HCT116 (cell line): ENCODE measurements around the gene MYH7. TPM values are rescaled to one million over a fixed set of nuclear protein-coding genes. Genes with fewer than 3 reads are reported as not detected.

Experiments used
- ATAC-seq: fragments of 200-7000 bp; cut with Tn5 transposase; 2 replicates; pipeline ENCODE4 v1.9.1; 2020; ENCODE audit warnings: mild to moderate bottlenecking, moderate library complexity
- BruUV-seq: library from RNA; stranded (reverse); fragments of 400-500 nt; replicated peaks from 2 replicates; lab custom pipeline; 2021; lab: Mats Ljungman, UMichigan
- CTCF ChIA-PET: fragments of 300-600 bp; sonication (Branson Sonifier 250); formaldehyde crosslinking; loops from one replicate; lab custom pipeline; 2021; ENCODE audit warnings: antibody characterized with exemption; lab: Charles Lee
- POLR2A ChIA-PET: fragments of 300-600, 350-600 bp; sonication (Branson Sonifier 250); formaldehyde crosslinking; loops from one replicate; lab custom pipeline; 2021; ENCODE audit warnings: antibody characterized with exemption; lab: Charles Lee
- RAD21 ChIA-PET, 2 experiments: fragments of 300-600 bp; sonication (Branson Sonifier 250); formaldehyde crosslinking; loops; one replicate each; lab custom pipeline; 2023; ENCODE audit warnings: low total read pairs in 2 of 2; ENCODE audit not compliant: uncharacterized antibody in 2 of 2, unreplicated experiment in 2 of 2, low non-redundant PET in 1 of 2; lab: Charles Lee
- DNase-seq: peaks from one replicate; pipeline ENCODE4 v3.0.0-alpha.2; 2010; ENCODE audit warnings: low read depth, low spot score
- H2AFZ ChIP-seq: fragments of 200-600 bp; shearing (Covaris generic), sonication (generic); 2 replicates; pipeline ENCODE4 v1.6.1; 2017; ENCODE audit warnings: low read depth, mixed run types, mixed read lengths, antibody characterized with exemption, low read length; ENCODE audit not compliant: poor library complexity, severe bottlenecking
- H3K27ac ChIP-seq: 2 replicates; pipeline ENCODE4 v1.5.1; 2012; ENCODE audit warnings: low read depth, low read length
- H3K27me3 ChIP-seq: fragments of 200-600 bp; sonication (generic); 2 replicates; pipeline ENCODE4 v1.6.1; 2016; ENCODE audit warnings: mixed run types, low read length, mixed read lengths; ENCODE audit not compliant: insufficient read depth
- H3K36me3 ChIP-seq, 2 experiments: fragments of 200-500 bp in 1 of 2; fragments of 200-600 bp in 1 of 2; sonication (Bioruptor generic) in 1 of 2; sonication (generic) in 1 of 2; 2 replicates each; pipeline versions ENCODE4 v1.5.1 to v1.6.1; 2014 to 2016; ENCODE audit warnings: low read length in 2 of 2, inconsistent platforms in 1 of 2, mixed read lengths in 1 of 2, mixed run types in 1 of 2; ENCODE audit not compliant: insufficient read depth in 2 of 2, control insufficient read depth in 1 of 2
- H3K4me1 ChIP-seq, 2 experiments: fragments of 200-600 bp in 1 of 2; sonication (generic) in 1 of 2; 2 replicates each; pipeline versions ENCODE4 v1.5.1 to v1.6.1; 2012 to 2017; ENCODE audit warnings: low read length in 2 of 2, inconsistent platforms in 1 of 2, mild to moderate bottlenecking in 1 of 2, mixed read lengths in 1 of 2, mixed run types in 1 of 2, moderate library complexity in 1 of 2; ENCODE audit not compliant: insufficient read depth in 2 of 2, control insufficient read depth in 1 of 2
- H3K4me2 ChIP-seq: fragments of 200-600 bp; sonication (generic); 2 replicates; pipeline ENCODE4 v1.6.1; 2017; ENCODE audit warnings: mixed run types, low read length, mixed read lengths
- H3K4me3 ChIP-seq, 2 experiments: fragments of 200-600 bp in 1 of 2; sonication (generic) in 1 of 2; replicated peaks in 1 of 2; 2 replicates each; pipeline ENCODE4 v1.5.1; 2011 to 2016; ENCODE audit warnings: low read length in 2 of 2, control low read depth in 1 of 2, low read depth in 1 of 2, mild to moderate bottlenecking in 1 of 2, mixed read lengths in 1 of 2, mixed run types in 1 of 2
- H3K79me2 ChIP-seq: fragments of 200-600 bp; sonication (generic); 2 replicates; pipeline ENCODE4 v1.6.1; 2017; ENCODE audit warnings: mild to moderate bottlenecking, mixed run types, low read length, moderate library complexity, mixed read lengths; ENCODE audit not compliant: insufficient read depth
- H3K9ac ChIP-seq: fragments of 200-600 bp; sonication (generic); 2 replicates; pipeline ENCODE4 v1.6.1; 2016; ENCODE audit warnings: low read length, mixed read lengths
- H3K9me2 ChIP-seq: fragments of 200-600 bp; sonication (generic), shearing (Covaris generic); 2 replicates; pipeline ENCODE4 v1.6.1; 2017; ENCODE audit warnings: mixed run types, mild to moderate bottlenecking, moderate library complexity; ENCODE audit not compliant: insufficient read depth
- H3K9me3 ChIP-seq, 2 experiments: fragments of 200-500 bp in 1 of 2; fragments of 200-600 bp in 1 of 2; sonication (Bioruptor generic) in 1 of 2; sonication (generic) in 1 of 2; 2 replicates each; pipeline ENCODE4 v1.6.1; 2014 to 2017; ENCODE audit warnings: low read length in 2 of 2, mixed read lengths in 2 of 2, inconsistent platforms in 1 of 2, low read depth in 1 of 2, mild to moderate bottlenecking in 1 of 2, mixed run types in 1 of 2, moderate library complexity in 1 of 2; ENCODE audit not compliant: control insufficient read depth in 1 of 2, insufficient read depth in 1 of 2
- H4K20me1 ChIP-seq: fragments of 200-600 bp; sonication (generic), shearing (Covaris generic); 2 replicates; pipeline ENCODE4 v1.6.1; 2017; ENCODE audit warnings: mixed run types, mild to moderate bottlenecking, moderate library complexity; ENCODE audit not compliant: insufficient read depth
- CEBPB ChIP-seq: IDR thresholded peaks from 2 replicates; pipeline ENCODE4 v1.6.1; 2012; ENCODE audit warnings: low read depth
- EGR1 ChIP-seq: IDR thresholded peaks from 2 replicates; pipeline ENCODE4 v1.6.1; 2012; ENCODE audit warnings: low read depth
- ELF1 ChIP-seq: IDR thresholded peaks from 2 replicates; pipeline ENCODE4 v1.6.1; 2012; ENCODE audit warnings: low read depth, borderline replicate concordance
- EZH2 ChIP-seq: fragments of 200-600 bp; sonication (generic); IDR thresholded peaks from 2 replicates; pipeline ENCODE4 v1.6.1; 2017; ENCODE audit warnings: antibody characterized with exemption, mixed run types
- EZH2phosphoT487 ChIP-seq: fragments of 200-600 bp; IDR thresholded peaks from 2 replicates; pipeline ENCODE4 v1.6.1; 2018; ENCODE audit warnings: antibody characterized with exemption, borderline replicate concordance
- FOSL1 ChIP-seq: IDR thresholded peaks from 2 replicates; pipeline ENCODE4 v1.6.1; 2012; ENCODE audit warnings: low read depth
- JUND ChIP-seq: IDR thresholded peaks from 2 replicates; pipeline ENCODE4 v1.6.1; 2012
- POLR2A ChIP-seq: IDR thresholded peaks from 2 replicates; pipeline ENCODE4 v1.7.0; 2011; ENCODE audit warnings: borderline replicate concordance; ENCODE audit not compliant: insufficient read depth, insufficient read length; ENCODE audit errors: extremely low read depth
- POLR2AphosphoS5 ChIP-seq: IDR thresholded peaks from 2 replicates; pipeline ENCODE4 v1.6.1; 2011; ENCODE audit warnings: mild to moderate bottlenecking, low read depth, low read length, moderate library complexity
- SIN3A ChIP-seq: IDR thresholded peaks from 2 replicates; pipeline ENCODE4 v1.6.1; 2012; ENCODE audit warnings: low read depth
- SP1 ChIP-seq: IDR thresholded peaks from 2 replicates; pipeline ENCODE4 v1.6.1; 2012; ENCODE audit warnings: low read depth
- TCF7L2 ChIP-seq: IDR thresholded peaks from 2 replicates; pipeline ENCODE4 v1.7.0; 2011; ENCODE audit warnings: borderline replicate concordance, inconsistent platforms; ENCODE audit not compliant: insufficient read depth, insufficient read length; ENCODE audit errors: extremely low read depth
- YY1 ChIP-seq: IDR thresholded peaks from 2 replicates; pipeline ENCODE4 v1.6.1; 2011; ENCODE audit warnings: low read length, low read depth, moderate library complexity, mild to moderate bottlenecking; ENCODE audit not compliant: insufficient replicate concordance; ENCODE audit errors: extremely low read depth
- ZFX ChIP-seq: fragments of 450-650 bp; IDR thresholded peaks from 2 replicates; pipeline ENCODE4 v1.6.1; 2017
- ZNF274 ChIP-seq: fragments of 200-500 bp; sonication (Bioruptor generic); IDR thresholded peaks from 2 replicates; pipeline ENCODE4 v1.6.1; 2014; ENCODE audit warnings: mild to moderate bottlenecking, low read depth, low read length, inconsistent platforms
- intact Hi-C: fragments of 100-400 bp; cut with micrococcal nuclease; formaldehyde crosslinking; loops from 2 replicates; pipeline ENCODE4 v1.10.0; 2022
- total RNA-seq: library from RNA; stranded (reverse); gene quantifications from one replicate; pipeline ENCODE4 v1.2.1, GENCODE V29; 2021; ENCODE audit not compliant: unreplicated experiment
- TF ChIP-seq, protein P1 (sequence below): IDR thresholded peaks from 2 replicates; pipeline ENCODE4 v1.6.1; 2012
- TF ChIP-seq, protein P2 (sequence below): IDR thresholded peaks from 2 replicates; pipeline ENCODE4 v1.6.1; 2011; ENCODE audit warnings: mild to moderate bottlenecking, low read length, moderate library complexity; ENCODE audit not compliant: insufficient replicate concordance; ENCODE audit errors: extremely low read depth
- TF ChIP-seq, protein P3 (sequence below): IDR thresholded peaks from 2 replicates; pipeline ENCODE4 v1.6.1; 2012
- TF ChIP-seq, protein P4 (sequence below): IDR thresholded peaks from 2 replicates; pipeline ENCODE4 v1.6.1; 2012; ENCODE audit warnings: low read depth

Gene MYH7
- total RNA-seq, 1 experiment from 2014 or later = not detected

DNA sequence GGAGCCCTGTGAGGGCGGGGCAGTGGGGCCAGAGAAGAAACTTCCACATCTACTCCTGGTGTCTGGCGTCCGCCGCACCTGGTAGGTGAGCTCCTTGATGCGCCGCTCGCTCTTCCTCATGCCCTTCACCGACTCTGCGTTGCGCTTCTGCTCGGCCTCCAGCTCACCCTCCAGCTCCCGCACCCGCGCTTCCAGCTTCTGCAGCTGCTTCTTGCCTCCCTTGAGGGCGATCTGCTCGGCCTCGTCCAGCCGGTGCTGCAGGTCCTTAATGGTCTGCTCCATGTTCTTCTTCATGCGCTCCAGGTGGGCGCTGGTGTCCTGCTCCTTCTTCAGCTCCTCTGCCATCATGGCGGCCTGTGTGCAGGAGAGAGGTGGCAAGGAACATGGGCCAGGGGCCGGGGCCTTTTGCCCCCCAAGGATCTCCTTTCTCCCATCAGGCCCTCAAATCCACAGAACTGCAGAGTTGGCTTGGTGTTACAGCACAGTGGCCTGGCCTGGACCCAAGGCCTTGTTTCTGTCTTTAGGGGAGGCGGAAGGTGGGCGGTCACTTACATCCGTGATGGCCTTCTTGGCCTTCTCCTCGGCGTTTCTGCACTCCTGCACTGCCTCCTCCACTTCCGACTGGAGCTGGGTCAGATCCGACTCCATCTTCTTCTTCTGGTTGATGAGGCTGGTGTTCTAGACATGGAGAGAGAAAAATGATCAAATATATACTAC, 50.9 kb downstream of the MYH7 start:
- no peak overlapping the region for H3K27ac ChIP-seq
- H3K36me3 ChIP-seq = no peaks in the 10 kb centered on the region
- CTCF ChIA-PET = interaction anchor here (1.1 kb wide), 1 partner anchor 58 kb away, joined by 3 read pairs; no protein-coding TSS in a partner anchor
- no peak overlapping the region for H3K4me3 ChIP-seq
- ATAC-seq (no peak), DNase-seq (no peak)
- H3K79me2 ChIP-seq = no peaks in the 10 kb centered on the region
- no peak overlapping the region for H3K9ac ChIP-seq
- 0 out of 2 replicates have a peak, but pooled peaks cover 6% of the 10 kb centered on the region for H3K27me3 ChIP-seq
- no peaks in the 10 kb centered on the region for H4K20me1 ChIP-seq
- H3K4me2 ChIP-seq = no peak overlapping the region
- H3K4me1 ChIP-seq = no peaks in the 10 kb centered on the region
- intact Hi-C loops = loop anchor here (5.0 kb wide), 1 partner anchor 262 kb away; no protein-coding TSS in a partner anchor
- BruUV-seq = no TSS peak
- TF ChIP-seq EGR1 (no peak), TCF7L2 (no peak), POLR2A (no peak), SP1 (no peak), ZNF274 (no peak), EZH2phosphoT487 (no peak), ELF1 (no peak), SIN3A (no peak), CEBPB (no peak), FOSL1 (no peak), ZFX (no peak), JUND (no peak), YY1 (no peak), POLR2AphosphoS5 (no peak), EZH2 (no peak)
- TF ChIP-seq, protein P1, sequence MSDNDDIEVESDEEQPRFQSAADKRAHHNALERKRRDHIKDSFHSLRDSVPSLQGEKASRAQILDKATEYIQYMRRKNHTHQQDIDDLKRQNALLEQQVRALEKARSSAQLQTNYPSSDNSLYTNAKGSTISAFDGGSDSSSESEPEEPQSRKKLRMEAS = no peak
- TF ChIP-seq, protein P2, sequence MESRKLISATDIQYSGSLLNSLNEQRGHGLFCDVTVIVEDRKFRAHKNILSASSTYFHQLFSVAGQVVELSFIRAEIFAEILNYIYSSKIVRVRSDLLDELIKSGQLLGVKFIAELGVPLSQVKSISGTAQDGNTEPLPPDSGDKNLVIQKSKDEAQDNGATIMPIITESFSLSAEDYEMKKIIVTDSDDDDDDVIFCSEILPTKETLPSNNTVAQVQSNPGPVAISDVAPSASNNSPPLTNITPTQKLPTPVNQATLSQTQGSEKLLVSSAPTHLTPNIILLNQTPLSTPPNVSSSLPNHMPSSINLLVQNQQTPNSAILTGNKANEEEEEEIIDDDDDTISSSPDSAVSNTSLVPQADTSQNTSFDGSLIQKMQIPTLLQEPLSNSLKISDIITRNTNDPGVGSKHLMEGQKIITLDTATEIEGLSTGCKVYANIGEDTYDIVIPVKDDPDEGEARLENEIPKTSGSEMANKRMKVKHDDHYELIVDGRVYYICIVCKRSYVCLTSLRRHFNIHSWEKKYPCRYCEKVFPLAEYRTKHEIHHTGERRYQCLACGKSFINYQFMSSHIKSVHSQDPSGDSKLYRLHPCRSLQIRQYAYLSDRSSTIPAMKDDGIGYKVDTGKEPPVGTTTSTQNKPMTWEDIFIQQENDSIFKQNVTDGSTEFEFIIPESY = no peak
- TF ChIP-seq, protein P3, sequence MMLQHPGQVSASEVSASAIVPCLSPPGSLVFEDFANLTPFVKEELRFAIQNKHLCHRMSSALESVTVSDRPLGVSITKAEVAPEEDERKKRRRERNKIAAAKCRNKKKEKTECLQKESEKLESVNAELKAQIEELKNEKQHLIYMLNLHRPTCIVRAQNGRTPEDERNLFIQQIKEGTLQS = no peak
- TF ChIP-seq, protein P4, sequence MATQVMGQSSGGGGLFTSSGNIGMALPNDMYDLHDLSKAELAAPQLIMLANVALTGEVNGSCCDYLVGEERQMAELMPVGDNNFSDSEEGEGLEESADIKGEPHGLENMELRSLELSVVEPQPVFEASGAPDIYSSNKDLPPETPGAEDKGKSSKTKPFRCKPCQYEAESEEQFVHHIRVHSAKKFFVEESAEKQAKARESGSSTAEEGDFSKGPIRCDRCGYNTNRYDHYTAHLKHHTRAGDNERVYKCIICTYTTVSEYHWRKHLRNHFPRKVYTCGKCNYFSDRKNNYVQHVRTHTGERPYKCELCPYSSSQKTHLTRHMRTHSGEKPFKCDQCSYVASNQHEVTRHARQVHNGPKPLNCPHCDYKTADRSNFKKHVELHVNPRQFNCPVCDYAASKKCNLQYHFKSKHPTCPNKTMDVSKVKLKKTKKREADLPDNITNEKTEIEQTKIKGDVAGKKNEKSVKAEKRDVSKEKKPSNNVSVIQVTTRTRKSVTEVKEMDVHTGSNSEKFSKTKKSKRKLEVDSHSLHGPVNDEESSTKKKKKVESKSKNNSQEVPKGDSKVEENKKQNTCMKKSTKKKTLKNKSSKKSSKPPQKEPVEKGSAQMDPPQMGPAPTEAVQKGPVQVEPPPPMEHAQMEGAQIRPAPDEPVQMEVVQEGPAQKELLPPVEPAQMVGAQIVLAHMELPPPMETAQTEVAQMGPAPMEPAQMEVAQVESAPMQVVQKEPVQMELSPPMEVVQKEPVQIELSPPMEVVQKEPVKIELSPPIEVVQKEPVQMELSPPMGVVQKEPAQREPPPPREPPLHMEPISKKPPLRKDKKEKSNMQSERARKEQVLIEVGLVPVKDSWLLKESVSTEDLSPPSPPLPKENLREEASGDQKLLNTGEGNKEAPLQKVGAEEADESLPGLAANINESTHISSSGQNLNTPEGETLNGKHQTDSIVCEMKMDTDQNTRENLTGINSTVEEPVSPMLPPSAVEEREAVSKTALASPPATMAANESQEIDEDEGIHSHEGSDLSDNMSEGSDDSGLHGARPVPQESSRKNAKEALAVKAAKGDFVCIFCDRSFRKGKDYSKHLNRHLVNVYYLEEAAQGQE = no peak
- POLR2A ChIA-PET = no interaction called here
- H2AFZ ChIP-seq = no peak overlapping the region
- no peaks in the 10 kb centered on the region for H3K9me2 ChIP-seq
- H3K9me3 ChIP-seq = no peaks in the 10 kb centered on the region
- RAD21 ChIA-PET = no interaction called here
